ENCODE results near the gene LPCAT4. TPM values are rescaled to one million over a fixed set of nuclear protein-coding genes. Genes with fewer than 3 reads are reported as not detected.

LPCAT4 gene
- total RNA-seq, 1 experiment from 2014 or later = 40.8 TPM

GRCh38 chr15:34366271-34367065, 528 bp downstream of the LPCAT4 start:
- Histone ChIP-seq H3K9ac (ENCODE audit: low read length) (peak overlapping the region; percentile 97), H4K20me1 (ENCODE audit: insufficient read depth, low read depth, low read length) (0 out of 2 replicates have a peak, but pooled peaks cover 10% of the 10 kb centered on the region), H3K79me2 (ENCODE audit: low read length) (peaks cover 27% of the 10 kb centered on the region), H3K36me3 (ENCODE audit: insufficient read depth, low read length) (peaks cover 4% of the 10 kb centered on the region; the same call in 1 of the 2 replicates), H3K4me1 (ENCODE audit: low read length) (peaks cover 31% of the 10 kb centered on the region), H3K9me3 (ENCODE audit: low read length) (no peaks in the 10 kb centered on the region), H3K4me3 (ENCODE audit: low read length) (peak overlapping the region; percentile 82), H3K4me2 (ENCODE audit: low read depth, low read length, poor library complexity, severe bottlenecking) (peak overlapping the region; percentile 78), H3K9me2 (replicated peaks; ENCODE audit: insufficient read depth, low read length) (no peaks in the 10 kb centered on the region), H3K27me3 (ENCODE audit: low read length) (no peaks in the 10 kb centered on the region), H3K27ac (ENCODE audit: low read length) (no peak overlapping the region), H2AFZ (ENCODE audit: low read length) (peak overlapping the region; percentile 95)
- DNase-seq = peak; percentile 83

- DNase-seq = no peak
- Histone ChIP-seq H2AFZ (ENCODE audit: low read length) (no peak overlapping the region), H3K79me2 (ENCODE audit: low read length) (peaks cover 27% of the 10 kb centered on the region)
Observed at GRCh38 chr15:34365836-34366235, 1.2 kb downstream of the LPCAT4 start.

GRCh38 chr15:34365091-34365825, 1.7 kb downstream of the LPCAT4 start:
- Histone ChIP-seq H4K20me1 (ENCODE audit: insufficient read depth, low read depth, low read length) (peaks cover 8% of the 10 kb centered on the region; the same call in 1 of the 2 replicates), H3K4me1 (ENCODE audit: low read length) (peaks cover 30% of the 10 kb centered on the region), H3K27me3 (ENCODE audit: low read length) (no peaks in the 10 kb centered on the region), H3K27ac (ENCODE audit: low read length) (no peak overlapping the region), H3K9ac (ENCODE audit: low read length) (peak overlapping the region; percentile 97), H3K79me2 (ENCODE audit: low read length) (peaks cover 27% of the 10 kb centered on the region), H3K4me2 (ENCODE audit: low read depth, low read length, poor library complexity, severe bottlenecking) (peak overlapping the region; percentile 78), H3K4me3 (ENCODE audit: low read length) (peak overlapping the region; percentile 82), H3K9me2 (replicated peaks; ENCODE audit: insufficient read depth, low read length) (no peaks in the 10 kb centered on the region), H2AFZ (ENCODE audit: low read length) (no peak overlapping the region), H3K36me3 (ENCODE audit: insufficient read depth, low read length) (peaks cover 13% of the 10 kb centered on the region; the same call in 1 of the 2 replicates), H3K9me3 (ENCODE audit: low read length) (no peaks in the 10 kb centered on the region)
- DNase-seq = no peak

More at GRCh38 chr15:34365836-34366235, 1.2 kb downstream of the LPCAT4 start:
- peaks cover 8% of the 10 kb centered on the region; the same call in 1 of the 2 replicates for H3K36me3 ChIP-seq (ENCODE audit: insufficient read depth, low read length)
- peak overlapping the region; percentile 78 for H3K4me2 ChIP-seq (ENCODE audit: low read depth, low read length, poor library complexity, severe bottlenecking)
- H3K27ac ChIP-seq (ENCODE audit: low read length) = no peak overlapping the region
- H3K4me3 ChIP-seq (ENCODE audit: low read length) = peak overlapping the region; percentile 82
- H3K9ac ChIP-seq (ENCODE audit: low read length) = peak overlapping the region; percentile 97
- no peaks in the 10 kb centered on the region for H3K9me3 ChIP-seq (ENCODE audit: low read length)
- peaks cover 10% of the 10 kb centered on the region; the same call in 1 of the 2 replicates for H4K20me1 ChIP-seq (ENCODE audit: insufficient read depth, low read depth, low read length)
- no peaks in the 10 kb centered on the region for H3K9me2 ChIP-seq (replicated peaks; ENCODE audit: insufficient read depth, low read length)
- H3K4me1 ChIP-seq (ENCODE audit: low read length) = peaks cover 31% of the 10 kb centered on the region
- H3K27me3 ChIP-seq (ENCODE audit: low read length) = no peaks in the 10 kb centered on the region

- no peaks in the 10 kb centered on the region for H3K27me3 ChIP-seq (ENCODE audit: low read length)
- no peaks in the 10 kb centered on the region for H3K9me3 ChIP-seq (ENCODE audit: low read length)
- no peak overlapping the region for H2AFZ ChIP-seq (ENCODE audit: low read length)
- H3K4me3 ChIP-seq (ENCODE audit: low read length) = no peak overlapping the region
- H3K9ac ChIP-seq (ENCODE audit: low read length) = no peak overlapping the region
- no peak overlapping the region for H3K27ac ChIP-seq (ENCODE audit: low read length)
- H3K4me1 ChIP-seq (ENCODE audit: low read length) = peaks cover 22% of the 10 kb centered on the region
- H3K36me3 ChIP-seq (ENCODE audit: insufficient read depth, low read length) = peaks cover 19% of the 10 kb centered on the region; the same call in 1 of the 2 replicates
- H3K4me2 ChIP-seq (ENCODE audit: low read depth, low read length, poor library complexity, severe bottlenecking) = no peak overlapping the region
- no peak for DNase-seq
- no peaks in the 10 kb centered on the region for H3K9me2 ChIP-seq (replicated peaks; ENCODE audit: insufficient read depth, low read length)
- peaks cover 4% of the 10 kb centered on the region; the same call in 1 of the 2 replicates for H4K20me1 ChIP-seq (ENCODE audit: insufficient read depth, low read depth, low read length)
- peaks cover 27% of the 10 kb centered on the region for H3K79me2 ChIP-seq (ENCODE audit: low read length)
Observed at GRCh38 chr15:34364041-34364440, 3.0 kb downstream of the LPCAT4 start.

- Histone ChIP-seq H3K79me2 (ENCODE audit: low read length) (peaks cover 27% of the 10 kb centered on the region), H3K4me3 (ENCODE audit: low read length) (no peak overlapping the region), H3K9ac (ENCODE audit: low read length) (no peak overlapping the region), H3K27ac (ENCODE audit: low read length) (no peak overlapping the region), H2AFZ (ENCODE audit: low read length) (no peak overlapping the region), H4K20me1 (ENCODE audit: insufficient read depth, low read depth, low read length) (peaks cover 4% of the 10 kb centered on the region; the same call in 1 of the 2 replicates), H3K4me2 (ENCODE audit: low read depth, low read length, poor library complexity, severe bottlenecking) (no peak overlapping the region), H3K36me3 (ENCODE audit: insufficient read depth, low read length) (peaks cover 19% of the 10 kb centered on the region; the same call in 1 of the 2 replicates), H3K9me2 (replicated peaks; ENCODE audit: insufficient read depth, low read length) (no peaks in the 10 kb centered on the region), H3K9me3 (ENCODE audit: low read length) (no peaks in the 10 kb centered on the region), H3K4me1 (ENCODE audit: low read length) (peaks cover 14% of the 10 kb centered on the region), H3K27me3 (ENCODE audit: low read length) (no peaks in the 10 kb centered on the region)
- no peak for DNase-seq
Observed at GRCh38 chr15:34362047-34362773, 4.8 kb downstream of the LPCAT4 start.

GRCh38 chr15:34361278-34361677, 5.7 kb downstream of the LPCAT4 start:
- H3K4me1 ChIP-seq (ENCODE audit: low read length) = peaks cover 14% of the 10 kb centered on the region
- no peak overlapping the region for H3K9ac ChIP-seq (ENCODE audit: low read length)
- H3K4me3 ChIP-seq (ENCODE audit: low read length) = no peak overlapping the region
- H3K27ac ChIP-seq (ENCODE audit: low read length) = no peak overlapping the region
- H3K9me2 ChIP-seq (replicated peaks; ENCODE audit: insufficient read depth, low read length) = no peaks in the 10 kb centered on the region
- H3K4me2 ChIP-seq (ENCODE audit: low read depth, low read length, poor library complexity, severe bottlenecking) = no peak overlapping the region
- H3K36me3 ChIP-seq (ENCODE audit: insufficient read depth, low read length) = peaks cover 19% of the 10 kb centered on the region; the same call in 1 of the 2 replicates
- peaks cover 22% of the 10 kb centered on the region for H3K79me2 ChIP-seq (ENCODE audit: low read length)
- no peak for DNase-seq
- H3K9me3 ChIP-seq (ENCODE audit: low read length) = no peaks in the 10 kb centered on the region
- no peak overlapping the region for H2AFZ ChIP-seq (ENCODE audit: low read length)
- peaks cover 4% of the 10 kb centered on the region; the same call in 1 of the 2 replicates for H4K20me1 ChIP-seq (ENCODE audit: insufficient read depth, low read depth, low read length)
- H3K27me3 ChIP-seq (ENCODE audit: low read length) = no peaks in the 10 kb centered on the region

GRCh38 chr15:34360298-34360697, 6.7 kb downstream of the LPCAT4 start:
- Histone ChIP-seq H3K9me2 (replicated peaks; ENCODE audit: insufficient read depth, low read length) (no peaks in the 10 kb centered on the region), H3K4me2 (ENCODE audit: low read depth, low read length, poor library complexity, severe bottlenecking) (no peak overlapping the region), H4K20me1 (ENCODE audit: insufficient read depth, low read depth, low read length) (peaks cover 4% of the 10 kb centered on the region; the same call in 1 of the 2 replicates), H3K9me3 (ENCODE audit: low read length) (no peaks in the 10 kb centered on the region), H2AFZ (ENCODE audit: low read length) (no peak overlapping the region), H3K36me3 (ENCODE audit: insufficient read depth, low read length) (peaks cover 19% of the 10 kb centered on the region; the same call in 1 of the 2 replicates), H3K27me3 (ENCODE audit: low read length) (no peaks in the 10 kb centered on the region), H3K27ac (ENCODE audit: low read length) (no peak overlapping the region), H3K4me3 (ENCODE audit: low read length) (no peak overlapping the region), H3K9ac (ENCODE audit: low read length) (no peak overlapping the region), H3K79me2 (ENCODE audit: low read length) (peaks cover 12% of the 10 kb centered on the region), H3K4me1 (ENCODE audit: low read length) (peaks cover 5% of the 10 kb centered on the region)
- no peak for DNase-seq
